GM23338 (cell line): Measurements from ENCODE around the gene ZNF578.
"Not testable (repeated sequence)": the region's sequence is repeated elsewhere in the genome, so short reads cannot be mapped to it uniquely, and the experiment has no call there.

Experiments
- CREB1 ChIP-seq: fragments of 250-450 bp; sonication (Bioruptor Pico); IDR thresholded peaks from 2 replicates; pipeline ENCODE4 v1.5.0; 2020; ENCODE audit warnings: low read depth, mild to moderate bottlenecking, moderate library complexity
- ETS1 ChIP-seq: IDR thresholded peaks from 2 replicates; pipeline ENCODE4 v1.6.1; 2016; ENCODE audit warnings: antibody characterized with exemption
- EZH2 ChIP-seq: fragments of 200-600 bp; sonication (generic); IDR thresholded peaks from one replicate; pipeline ENCODE4 v1.8.0; 2017; ENCODE audit warnings: antibody characterized with exemption, mild to moderate bottlenecking, low read depth; ENCODE audit not compliant: unreplicated experiment
- EZH2phosphoT487 ChIP-seq: fragments of 200-600 bp; sonication (generic); IDR thresholded peaks from one replicate; pipeline ENCODE4 v1.8.1; 2018; ENCODE audit warnings: antibody characterized with exemption; ENCODE audit not compliant: unreplicated experiment
- JUNB ChIP-seq: IDR thresholded peaks from one replicate; pipeline ENCODE4 v1.6.1; 2016; ENCODE audit warnings: antibody characterized with exemption; ENCODE audit not compliant: unreplicated experiment
- POLR2AphosphoS5 ChIP-seq: IDR thresholded peaks from 2 replicates; pipeline ENCODE4 v1.6.1; 2016; ENCODE audit warnings: antibody characterized with exemption, low read depth
- STAT1 ChIP-seq: IDR thresholded peaks from one replicate; pipeline ENCODE4 v1.6.1; 2016; ENCODE audit warnings: antibody characterized with exemption; ENCODE audit not compliant: unreplicated experiment
- ZNF114 ChIP-seq: fragments of 250-450 bp; sonication (Bioruptor Pico); IDR thresholded peaks from 2 replicates; pipeline ENCODE4 v1.5.0; 2020; ENCODE audit warnings: mild to moderate bottlenecking, moderate library complexity
- ZNF331 ChIP-seq: fragments of 250-450 bp; sonication (Bioruptor Pico); IDR thresholded peaks from 2 replicates; pipeline ENCODE4 v1.5.0; 2020; ENCODE audit warnings: low read depth, mild to moderate bottlenecking, moderate library complexity
- TF ChIP-seq, protein P1 (sequence below), 2 experiments: fragments of 200-600 bp in 1 of 2; sonication (generic) in 1 of 2; conservative IDR thresholded peaks; 2 replicates each; pipeline versions ENCODE4 v1.5.1 to v1.6.1; 2016 to 2017; ENCODE audit warnings: antibody characterized with exemption in 2 of 2, low read depth in 2 of 2, mild to moderate bottlenecking in 2 of 2, moderate library complexity in 1 of 2
- TF ChIP-seq, protein P2 (sequence below): IDR thresholded peaks from one replicate; pipeline ENCODE4 v1.6.1; 2018; ENCODE audit warnings: antibody characterized with exemption; ENCODE audit not compliant: unreplicated experiment
- TF ChIP-seq, protein P3 (sequence below): fragments of 250-450 bp; sonication (Bioruptor Pico); IDR thresholded peaks from 2 replicates; pipeline ENCODE4 v1.5.0; 2020; ENCODE audit warnings: mild to moderate bottlenecking, moderate library complexity

DNA sequence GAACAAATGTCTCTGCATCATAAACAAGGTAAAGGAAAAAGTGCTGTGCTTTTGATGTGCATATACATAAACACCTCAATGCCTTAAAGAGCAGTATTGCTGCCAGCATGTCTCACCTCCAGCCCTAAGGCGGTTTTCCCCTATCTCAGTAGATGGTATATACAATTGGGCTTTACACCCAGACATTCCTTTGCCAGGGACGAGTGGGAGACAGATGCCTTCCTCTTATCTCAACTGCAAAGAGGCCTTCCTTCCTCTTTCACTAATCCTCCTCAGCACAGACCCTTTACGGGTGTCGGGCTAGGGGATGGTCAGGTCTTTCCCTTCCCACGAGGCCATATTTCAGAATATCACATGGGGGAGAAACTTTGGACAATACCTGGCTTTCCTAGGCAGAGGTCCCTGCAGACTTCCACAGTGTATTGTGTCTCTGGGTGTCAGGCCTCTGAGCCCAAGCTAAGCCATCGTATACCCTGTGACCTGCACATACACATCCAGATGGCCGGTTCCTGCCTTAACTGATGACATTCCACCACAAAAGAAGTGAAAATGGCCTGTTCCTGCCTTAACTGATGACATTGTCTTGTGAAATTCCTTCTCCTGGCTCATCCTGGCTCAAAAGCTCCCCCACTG is 30.9 kb downstream of the ZNF578 start:
- TF ChIP-seq, protein P1, sequence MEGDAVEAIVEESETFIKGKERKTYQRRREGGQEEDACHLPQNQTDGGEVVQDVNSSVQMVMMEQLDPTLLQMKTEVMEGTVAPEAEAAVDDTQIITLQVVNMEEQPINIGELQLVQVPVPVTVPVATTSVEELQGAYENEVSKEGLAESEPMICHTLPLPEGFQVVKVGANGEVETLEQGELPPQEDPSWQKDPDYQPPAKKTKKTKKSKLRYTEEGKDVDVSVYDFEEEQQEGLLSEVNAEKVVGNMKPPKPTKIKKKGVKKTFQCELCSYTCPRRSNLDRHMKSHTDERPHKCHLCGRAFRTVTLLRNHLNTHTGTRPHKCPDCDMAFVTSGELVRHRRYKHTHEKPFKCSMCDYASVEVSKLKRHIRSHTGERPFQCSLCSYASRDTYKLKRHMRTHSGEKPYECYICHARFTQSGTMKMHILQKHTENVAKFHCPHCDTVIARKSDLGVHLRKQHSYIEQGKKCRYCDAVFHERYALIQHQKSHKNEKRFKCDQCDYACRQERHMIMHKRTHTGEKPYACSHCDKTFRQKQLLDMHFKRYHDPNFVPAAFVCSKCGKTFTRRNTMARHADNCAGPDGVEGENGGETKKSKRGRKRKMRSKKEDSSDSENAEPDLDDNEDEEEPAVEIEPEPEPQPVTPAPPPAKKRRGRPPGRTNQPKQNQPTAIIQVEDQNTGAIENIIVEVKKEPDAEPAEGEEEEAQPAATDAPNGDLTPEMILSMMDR (conservative IDR thresholded peaks at IDR 0.05; ENCODE audit: low read depth in 2 of 2): not testable (repeated sequence)
- TF ChIP-seq POLR2AphosphoS5; JUNB; EZH2; EZH2phosphoT487; CREB1; ETS1; ZNF114 (CRISPR knock-in tag); STAT1; ZNF331 (CRISPR knock-in tag): not testable (repeated sequence)
- TF ChIP-seq, protein P2, sequence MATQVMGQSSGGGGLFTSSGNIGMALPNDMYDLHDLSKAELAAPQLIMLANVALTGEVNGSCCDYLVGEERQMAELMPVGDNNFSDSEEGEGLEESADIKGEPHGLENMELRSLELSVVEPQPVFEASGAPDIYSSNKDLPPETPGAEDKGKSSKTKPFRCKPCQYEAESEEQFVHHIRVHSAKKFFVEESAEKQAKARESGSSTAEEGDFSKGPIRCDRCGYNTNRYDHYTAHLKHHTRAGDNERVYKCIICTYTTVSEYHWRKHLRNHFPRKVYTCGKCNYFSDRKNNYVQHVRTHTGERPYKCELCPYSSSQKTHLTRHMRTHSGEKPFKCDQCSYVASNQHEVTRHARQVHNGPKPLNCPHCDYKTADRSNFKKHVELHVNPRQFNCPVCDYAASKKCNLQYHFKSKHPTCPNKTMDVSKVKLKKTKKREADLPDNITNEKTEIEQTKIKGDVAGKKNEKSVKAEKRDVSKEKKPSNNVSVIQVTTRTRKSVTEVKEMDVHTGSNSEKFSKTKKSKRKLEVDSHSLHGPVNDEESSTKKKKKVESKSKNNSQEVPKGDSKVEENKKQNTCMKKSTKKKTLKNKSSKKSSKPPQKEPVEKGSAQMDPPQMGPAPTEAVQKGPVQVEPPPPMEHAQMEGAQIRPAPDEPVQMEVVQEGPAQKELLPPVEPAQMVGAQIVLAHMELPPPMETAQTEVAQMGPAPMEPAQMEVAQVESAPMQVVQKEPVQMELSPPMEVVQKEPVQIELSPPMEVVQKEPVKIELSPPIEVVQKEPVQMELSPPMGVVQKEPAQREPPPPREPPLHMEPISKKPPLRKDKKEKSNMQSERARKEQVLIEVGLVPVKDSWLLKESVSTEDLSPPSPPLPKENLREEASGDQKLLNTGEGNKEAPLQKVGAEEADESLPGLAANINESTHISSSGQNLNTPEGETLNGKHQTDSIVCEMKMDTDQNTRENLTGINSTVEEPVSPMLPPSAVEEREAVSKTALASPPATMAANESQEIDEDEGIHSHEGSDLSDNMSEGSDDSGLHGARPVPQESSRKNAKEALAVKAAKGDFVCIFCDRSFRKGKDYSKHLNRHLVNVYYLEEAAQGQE: not testable (repeated sequence)
- TF ChIP-seq, protein P3, sequence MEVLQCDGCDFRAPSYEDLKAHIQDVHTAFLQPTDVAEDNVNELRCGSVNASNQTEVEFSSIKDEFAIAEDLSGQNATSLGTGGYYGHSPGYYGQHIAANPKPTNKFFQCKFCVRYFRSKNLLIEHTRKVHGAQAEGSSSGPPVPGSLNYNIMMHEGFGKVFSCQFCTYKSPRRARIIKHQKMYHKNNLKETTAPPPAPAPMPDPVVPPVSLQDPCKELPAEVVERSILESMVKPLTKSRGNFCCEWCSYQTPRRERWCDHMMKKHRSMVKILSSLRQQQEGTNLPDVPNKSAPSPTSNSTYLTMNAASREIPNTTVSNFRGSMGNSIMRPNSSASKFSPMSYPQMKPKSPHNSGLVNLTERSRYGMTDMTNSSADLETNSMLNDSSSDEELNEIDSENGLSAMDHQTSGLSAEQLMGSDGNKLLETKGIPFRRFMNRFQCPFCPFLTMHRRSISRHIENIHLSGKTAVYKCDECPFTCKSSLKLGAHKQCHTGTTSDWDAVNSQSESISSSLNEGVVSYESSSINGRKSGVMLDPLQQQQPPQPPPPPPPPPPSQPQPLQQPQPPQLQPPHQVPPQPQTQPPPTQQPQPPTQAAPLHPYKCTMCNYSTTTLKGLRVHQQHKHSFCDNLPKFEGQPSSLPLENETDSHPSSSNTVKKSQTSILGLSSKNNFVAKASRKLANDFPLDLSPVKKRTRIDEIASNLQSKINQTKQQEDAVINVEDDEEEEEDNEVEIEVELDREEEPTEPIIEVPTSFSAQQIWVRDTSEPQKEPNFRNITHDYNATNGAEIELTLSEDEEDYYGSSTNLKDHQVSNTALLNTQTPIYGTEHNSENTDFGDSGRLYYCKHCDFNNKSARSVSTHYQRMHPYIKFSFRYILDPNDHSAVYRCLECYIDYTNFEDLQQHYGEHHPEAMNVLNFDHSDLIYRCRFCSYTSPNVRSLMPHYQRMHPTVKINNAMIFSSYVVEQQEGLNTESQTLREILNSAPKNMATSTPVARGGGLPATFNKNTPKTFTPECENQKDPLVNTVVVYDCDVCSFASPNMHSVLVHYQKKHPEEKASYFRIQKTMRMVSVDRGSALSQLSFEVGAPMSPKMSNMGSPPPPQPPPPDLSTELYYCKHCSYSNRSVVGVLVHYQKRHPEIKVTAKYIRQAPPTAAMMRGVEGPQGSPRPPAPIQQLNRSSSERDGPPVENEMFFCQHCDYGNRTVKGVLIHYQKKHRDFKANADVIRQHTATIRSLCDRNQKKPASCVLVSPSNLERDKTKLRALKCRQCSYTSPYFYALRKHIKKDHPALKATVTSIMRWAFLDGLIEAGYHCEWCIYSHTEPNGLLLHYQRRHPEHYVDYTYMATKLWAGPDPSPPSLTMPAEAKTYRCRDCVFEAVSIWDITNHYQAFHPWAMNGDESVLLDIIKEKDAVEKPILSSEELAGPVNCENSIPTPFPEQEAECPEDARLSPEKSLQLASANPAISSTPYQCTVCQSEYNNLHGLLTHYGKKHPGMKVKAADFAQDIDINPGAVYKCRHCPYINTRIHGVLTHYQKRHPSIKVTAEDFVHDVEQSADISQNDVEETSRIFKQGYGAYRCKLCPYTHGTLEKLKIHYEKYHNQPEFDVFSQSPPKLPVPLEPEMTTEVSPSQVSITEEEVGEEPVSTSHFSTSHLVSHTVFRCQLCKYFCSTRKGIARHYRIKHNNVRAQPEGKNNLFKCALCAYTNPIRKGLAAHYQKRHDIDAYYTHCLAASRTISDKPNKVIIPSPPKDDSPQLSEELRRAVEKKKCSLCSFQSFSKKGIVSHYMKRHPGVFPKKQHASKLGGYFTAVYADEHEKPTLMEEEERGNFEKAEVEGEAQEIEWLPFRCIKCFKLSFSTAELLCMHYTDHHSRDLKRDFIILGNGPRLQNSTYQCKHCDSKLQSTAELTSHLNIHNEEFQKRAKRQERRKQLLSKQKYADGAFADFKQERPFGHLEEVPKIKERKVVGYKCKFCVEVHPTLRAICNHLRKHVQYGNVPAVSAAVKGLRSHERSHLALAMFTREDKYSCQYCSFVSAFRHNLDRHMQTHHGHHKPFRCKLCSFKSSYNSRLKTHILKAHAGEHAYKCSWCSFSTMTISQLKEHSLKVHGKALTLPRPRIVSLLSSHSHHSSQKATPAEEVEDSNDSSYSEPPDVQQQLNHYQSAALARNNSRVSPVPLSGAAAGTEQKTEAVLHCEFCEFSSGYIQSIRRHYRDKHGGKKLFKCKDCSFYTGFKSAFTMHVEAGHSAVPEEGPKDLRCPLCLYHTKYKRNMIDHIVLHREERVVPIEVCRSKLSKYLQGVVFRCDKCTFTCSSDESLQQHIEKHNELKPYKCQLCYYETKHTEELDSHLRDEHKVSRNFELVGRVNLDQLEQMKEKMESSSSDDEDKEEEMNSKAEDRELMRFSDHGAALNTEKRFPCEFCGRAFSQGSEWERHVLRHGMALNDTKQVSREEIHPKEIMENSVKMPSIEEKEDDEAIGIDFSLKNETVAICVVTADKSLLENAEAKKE: not testable (repeated sequence)
